H9 (cell line): ENCODE data around the gene ST8SIA5. TPM values are rescaled to one million over a fixed set of nuclear protein-coding genes. Genes with fewer than 3 reads are reported as not detected.

Experiments used
- DNase-seq: peaks from one replicate; pipeline ENCODE4 v3.0.0-alpha.2; 2017
- H2AFZ ChIP-seq: one replicate; pipeline ENCODE4 v1.6.1; 2013; ENCODE audit warnings: mild to moderate bottlenecking, low read length, control low read depth, moderate library complexity
- H2AK5ac ChIP-seq: 2 replicates; pipeline ENCODE4 v1.6.1; 2013; ENCODE audit warnings: low read length, control low read depth, mixed read lengths; ENCODE audit not compliant: insufficient read length
- H2BK120ac ChIP-seq: one replicate; pipeline ENCODE4 v1.6.1; 2013; ENCODE audit warnings: low read depth, mild to moderate bottlenecking, low read length, control low read depth, inconsistent platforms; ENCODE audit not compliant: poor library complexity, severe bottlenecking
- H2BK12ac ChIP-seq: 2 replicates; pipeline ENCODE4 v1.6.1; 2013; ENCODE audit warnings: low read length, control low read depth, mixed read lengths, low read depth; ENCODE audit not compliant: insufficient read length
- H2BK15ac ChIP-seq: 2 replicates; pipeline ENCODE4 v1.6.1; 2013; ENCODE audit warnings: low read depth, low read length, control low read depth
- H2BK20ac ChIP-seq: one replicate; pipeline ENCODE4 v1.6.1; 2013; ENCODE audit warnings: low read depth, mild to moderate bottlenecking, low read length, control low read depth, inconsistent platforms; ENCODE audit not compliant: poor library complexity, severe bottlenecking
- H2BK5ac ChIP-seq: 2 replicates; pipeline ENCODE4 v1.6.1; 2013; ENCODE audit warnings: low read length, control low read depth, mixed read lengths; ENCODE audit not compliant: insufficient read length
- H3K14ac ChIP-seq: 2 replicates; pipeline ENCODE4 v1.6.1; 2013; ENCODE audit warnings: low read length, control low read depth; ENCODE audit not compliant: insufficient read depth
- H3K18ac ChIP-seq: 2 replicates; pipeline ENCODE4 v1.6.1; 2013; ENCODE audit warnings: low read depth, mild to moderate bottlenecking, mixed read lengths, low read length, control low read depth; ENCODE audit not compliant: insufficient read length
- H3K23ac ChIP-seq: 2 replicates; pipeline ENCODE4 v1.6.1; 2013; ENCODE audit warnings: low read length, control low read depth, mixed read lengths, low read depth; ENCODE audit not compliant: insufficient read length
- H3K23me2 ChIP-seq: 2 replicates; pipeline ENCODE4 v1.6.1; 2013; ENCODE audit warnings: low read depth, mild to moderate bottlenecking, mixed read lengths, low read length, control low read depth; ENCODE audit not compliant: insufficient read length, poor library complexity, severe bottlenecking
- H3K27ac ChIP-seq: 2 replicates; pipeline ENCODE4 v1.5.1; 2013; ENCODE audit warnings: low read length, control low read depth, mixed read lengths, low read depth; ENCODE audit not compliant: insufficient read length
- H3K27me3 ChIP-seq: 2 replicates; pipeline ENCODE4 v1.6.1; 2013; ENCODE audit warnings: low read length, control low read depth, inconsistent platforms; ENCODE audit not compliant: insufficient read depth
- H3K4ac ChIP-seq: 2 replicates; pipeline ENCODE4 v1.6.1; 2013; ENCODE audit warnings: low read depth, mild to moderate bottlenecking, control low read depth, inconsistent platforms, low read length, moderate library complexity
- H3K4me1 ChIP-seq: 2 replicates; pipeline ENCODE4 v1.6.1; 2013; ENCODE audit warnings: low read length, control low read depth, inconsistent platforms; ENCODE audit not compliant: insufficient read depth
- H3K4me2 ChIP-seq: 2 replicates; pipeline ENCODE4 v1.6.1; 2013; ENCODE audit warnings: low read length, control low read depth, mixed read lengths; ENCODE audit not compliant: insufficient read length, insufficient read depth
- H3K56ac ChIP-seq: 2 replicates; pipeline ENCODE4 v1.6.1; 2013; ENCODE audit warnings: low read depth, mild to moderate bottlenecking, mixed read lengths, low read length, control low read depth; ENCODE audit not compliant: insufficient read length
- H3K79me1 ChIP-seq: 2 replicates; pipeline ENCODE4 v1.6.1; 2013; ENCODE audit warnings: low read depth, mild to moderate bottlenecking, moderate library complexity, low read length, control low read depth, inconsistent platforms; ENCODE audit not compliant: insufficient read depth, poor library complexity, severe bottlenecking
- H3K79me2 ChIP-seq: 2 replicates; pipeline ENCODE4 v1.6.1; 2013; ENCODE audit warnings: low read length, control low read depth, inconsistent platforms; ENCODE audit not compliant: insufficient read depth
- H3K9ac ChIP-seq: 2 replicates; pipeline ENCODE4 v1.6.1; 2013; ENCODE audit warnings: low read length, control low read depth, mixed read lengths; ENCODE audit not compliant: insufficient read length; ENCODE audit errors: extremely low read depth
- H3K9me3 ChIP-seq: one replicate; pipeline ENCODE4 v1.6.1; 2013; ENCODE audit warnings: low read depth, low read length, inconsistent platforms; ENCODE audit not compliant: control insufficient read depth
- H3T11ph ChIP-seq: one replicate; pipeline ENCODE4 v1.6.1; 2013; ENCODE audit warnings: mild to moderate bottlenecking, low read length, control low read depth, inconsistent platforms
- H4K20me1 ChIP-seq: one replicate; pipeline ENCODE4 v1.6.1; 2013; ENCODE audit not compliant: control insufficient read depth, insufficient read length, insufficient read depth
- H4K5ac ChIP-seq: 2 replicates; pipeline ENCODE4 v1.6.1; 2013; ENCODE audit warnings: low read depth, mild to moderate bottlenecking, mixed read lengths, low read length, control low read depth; ENCODE audit not compliant: insufficient read length
- H4K8ac ChIP-seq: replicated peaks from 2 replicates; pipeline ENCODE4 v1.6.1; 2013; ENCODE audit warnings: low read length, control low read depth, mixed read lengths, low read depth; ENCODE audit not compliant: insufficient read length
- H4K91ac ChIP-seq: 2 replicates; pipeline ENCODE4 v1.6.1; 2013; ENCODE audit warnings: low read depth, mild to moderate bottlenecking, moderate library complexity, mixed read lengths, low read length, control low read depth; ENCODE audit not compliant: insufficient read length
- H3K27ac Mint-ChIP-seq, 3 experiments: 2 replicates in 2 of 3; 3 replicates in 1 of 3; pipeline ENCODE4 v1.8.0; 2020 to 2021; ENCODE audit warnings: mixed read lengths in 3 of 3, mild to moderate bottlenecking in 1 of 3, moderate library complexity in 1 of 3
- H3K27me3 Mint-ChIP-seq: 2 replicates; pipeline ENCODE4 v1.8.0; 2021; ENCODE audit warnings: low read depth, mild to moderate bottlenecking, moderate library complexity, mixed read lengths
- H3K36me3 Mint-ChIP-seq, 3 experiments: 2 replicates in 2 of 3; 3 replicates in 1 of 3; pipeline ENCODE4 v1.8.0; 2020 to 2021; ENCODE audit warnings: low read depth in 3 of 3, mixed read lengths in 3 of 3; ENCODE audit not compliant: insufficient read depth in 1 of 3
- H3K4me1 Mint-ChIP-seq, 2 experiments: 2 replicates each; pipeline ENCODE4 v1.8.0; 2020; ENCODE audit warnings: mixed read lengths in 2 of 2
- H3K4me3 Mint-ChIP-seq, 2 experiments: 2 replicates in 1 of 2; 3 replicates in 1 of 2; pipeline ENCODE4 v1.8.0; 2020 to 2021; ENCODE audit warnings: mild to moderate bottlenecking in 2 of 2, mixed read lengths in 2 of 2, moderate library complexity in 1 of 2
- H3K9me3 Mint-ChIP-seq, 2 experiments: 2 replicates in 1 of 2; 3 replicates in 1 of 2; pipeline ENCODE4 v1.8.0; 2020; ENCODE audit warnings: mild to moderate bottlenecking in 2 of 2, mixed read lengths in 2 of 2, moderate library complexity in 1 of 2
- CTCF ChIP-seq: fragments of 200-600 bp; sonication (generic); conservative IDR thresholded peaks from 3 replicates; pipeline ENCODE4 v1.8.0; 2021; ENCODE audit warnings: antibody characterized with exemption, mild to moderate bottlenecking
- WGBS: extraction: QIAGEN DNeasy Blood & Tissue Kit; methylation state at CpG from one replicate; pipeline ENCODE4 v1.1.7; 2013; ENCODE audit warnings: missing lambda C conversion rate, low lambda C conversion rate, mixed read lengths; ENCODE audit not compliant: insufficient read length; ENCODE audit errors: extremely low coverage; 5-methylcytosine and 5-hydroxymethylcytosine counted together
- total RNA-seq: library from RNA; stranded (reverse); gene quantifications from 2 replicates; pipeline ENCODE4 v1.2.1, GENCODE V29; 2021

The ST8SIA5 gene
- total RNA-seq, 1 experiment from 2014 or later = 0.63 TPM

GRCh38 chr18:46738491-46738890 lies 18.4 kb downstream of the ST8SIA5 start:
- no peak overlapping the region for H2BK15ac ChIP-seq
- H3K4me1 ChIP-seq = no peaks in the 10 kb centered on the region; the same call in 1 of the 2 replicates
- peaks cover 0 to 3% of the 10 kb centered on the region in 2 experiments; a peak in 2 of 5 replicates for H3K9me3 Mint-ChIP-seq
- H3K23me2 ChIP-seq = no peaks in the 10 kb centered on the region
- no peak overlapping the region for H3K4ac ChIP-seq
- H3T11ph ChIP-seq = no peak overlapping the region
- H2BK12ac ChIP-seq = no peak overlapping the region
- H2AFZ ChIP-seq = no peak overlapping the region
- no peak overlapping the region for H3K4me2 ChIP-seq
- H3K4me1 Mint-ChIP-seq = no peaks in the 10 kb centered on the region
- H3K56ac ChIP-seq = no peak overlapping the region
- no peak overlapping the region for H2AK5ac ChIP-seq
- no peak overlapping the region for H3K18ac ChIP-seq
- no peaks in the 10 kb centered on the region for H3K27me3 ChIP-seq
- no peak for TF ChIP-seq CTCF
- no peaks in the 10 kb centered on the region for H3K79me2 ChIP-seq
- no peak overlapping the region for H4K8ac ChIP-seq
- no CpG with 5 or more reads among the region's 7 CpGs for WGBS
- H3K36me3 Mint-ChIP-seq = no peaks in the 10 kb centered on the region
- H4K91ac ChIP-seq = no peak overlapping the region
- no peak overlapping the region for H3K14ac ChIP-seq
- no peak overlapping the region for H3K9ac ChIP-seq
- no peak overlapping the region for H3K27ac Mint-ChIP-seq
- no peaks in the 10 kb centered on the region for H4K20me1 ChIP-seq
- H4K5ac ChIP-seq = no peak overlapping the region
- no peaks in the 10 kb centered on the region for H3K79me1 ChIP-seq
- no peak overlapping the region for H2BK120ac ChIP-seq
- H2BK5ac ChIP-seq = no peak overlapping the region
- no peak overlapping the region for H3K27ac ChIP-seq
- no peak overlapping the region for H3K4me3 Mint-ChIP-seq
- H3K9me3 ChIP-seq = no peaks in the 10 kb centered on the region
- peaks cover 9% of the 10 kb centered on the region for H3K27me3 Mint-ChIP-seq
- H2BK20ac ChIP-seq = no peak overlapping the region
- DNase-seq = no peak
- no peak overlapping the region for H3K23ac ChIP-seq
